Esophagus (tissue), 2 donors: ENCODE data around the gene STRBP. TPM values are rescaled to one million over a fixed set of nuclear protein-coding genes. Genes with fewer than 3 reads are reported as not detected.
"Not testable (repeated sequence)": the region's sequence is repeated elsewhere in the genome, so short reads cannot be mapped to it uniquely, and the experiment has no call there.

Experiments used
- H3K27ac ChIP-seq, 2 donors: one replicate each; pipeline ENCODE4 v1.5.1; 2013; ENCODE audit warnings: low read depth in 2 of 2, mild to moderate bottlenecking in 2 of 2, inconsistent platforms in 1 of 2, low read length in 1 of 2, moderate library complexity in 1 of 2
- H3K27me3 ChIP-seq, 2 donors: one replicate each; pipeline ENCODE4 v1.6.1; 2013; ENCODE audit warnings: low read length in 2 of 2, control low read depth in 1 of 2, mild to moderate bottlenecking in 1 of 2; ENCODE audit not compliant: insufficient read depth in 2 of 2, control insufficient read depth in 1 of 2
- H3K36me3 ChIP-seq, 2 donors: one replicate each; pipeline ENCODE4 v1.6.1; 2013; ENCODE audit warnings: low read length in 1 of 2; ENCODE audit not compliant: control insufficient read depth in 2 of 2, insufficient read depth in 2 of 2
- H3K4me1 ChIP-seq, 2 donors: one replicate each; pipeline ENCODE4 v1.6.1; 2013; ENCODE audit warnings: low read length in 1 of 2; ENCODE audit not compliant: control insufficient read depth in 2 of 2, insufficient read depth in 2 of 2
- H3K4me3 ChIP-seq, 2 donors: one replicate each; pipeline ENCODE4 v1.5.1; 2013; ENCODE audit warnings: low read length in 2 of 2, mild to moderate bottlenecking in 2 of 2, low read depth in 1 of 2, moderate library complexity in 1 of 2
- H3K9me3 ChIP-seq, 2 donors: one replicate each; pipeline ENCODE4 v1.6.1; 2013; ENCODE audit warnings: mild to moderate bottlenecking in 2 of 2, low read depth in 1 of 2, low read length in 1 of 2, moderate library complexity in 1 of 2; ENCODE audit not compliant: control insufficient read depth in 2 of 2, insufficient read depth in 1 of 2
- WGBS, 2 donors: extraction: QIAGEN DNeasy Blood & Tissue Kit; methylation state at CpG; one replicate each; pipeline ENCODE4 v1.1.7; 2013; 5-methylcytosine and 5-hydroxymethylcytosine counted together
- polyA plus RNA-seq, 2 donors: library from polyadenylated mRNA; stranded (reverse); fragments of 200-250 nt; gene quantifications; one replicate each; pipeline ENCODE4 v1.2.3, GENCODE V29; 2013
- donor health status: healthy with polysubstance abuse.
- donor health status: Bipolar disorder and iron deficiency.

STRBP gene
- polyA plus RNA-seq, 2 donors, result 16.9 to 26.9 TPM

DNA sequence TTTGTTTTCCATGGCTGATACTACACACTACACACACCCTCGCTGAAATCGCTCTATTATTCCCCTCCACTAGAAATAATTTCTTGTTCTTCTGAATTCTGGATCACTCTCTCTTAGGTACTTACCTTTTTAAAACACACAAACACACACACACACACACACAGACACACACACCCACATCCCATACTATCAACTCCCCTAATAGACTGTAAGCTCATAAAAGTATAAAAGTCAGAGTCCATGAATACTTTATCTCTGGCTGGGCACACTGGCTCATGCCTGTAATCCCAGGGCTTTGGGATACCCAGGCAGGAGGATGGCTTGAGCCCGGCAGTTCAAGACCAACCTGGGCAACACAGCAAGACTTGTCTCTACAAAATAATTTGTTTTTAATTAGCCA is 11.1 kb downstream of the STRBP start:
- no peak overlapping the region for H3K27ac ChIP-seq
- H3K4me3 ChIP-seq, result no peak overlapping the region
- H3K36me3 ChIP-seq, result no peaks in the 10 kb centered on the region
- 84 to 95% methylated on average over 3 of the region's 3 CpGs for WGBS, 2 donors
- no peaks in the 10 kb centered on the region for H3K9me3 ChIP-seq
- no peaks in the 10 kb centered on the region for H3K27me3 ChIP-seq
- H3K4me1 ChIP-seq, result no peaks in the 10 kb centered on the region

DNA sequence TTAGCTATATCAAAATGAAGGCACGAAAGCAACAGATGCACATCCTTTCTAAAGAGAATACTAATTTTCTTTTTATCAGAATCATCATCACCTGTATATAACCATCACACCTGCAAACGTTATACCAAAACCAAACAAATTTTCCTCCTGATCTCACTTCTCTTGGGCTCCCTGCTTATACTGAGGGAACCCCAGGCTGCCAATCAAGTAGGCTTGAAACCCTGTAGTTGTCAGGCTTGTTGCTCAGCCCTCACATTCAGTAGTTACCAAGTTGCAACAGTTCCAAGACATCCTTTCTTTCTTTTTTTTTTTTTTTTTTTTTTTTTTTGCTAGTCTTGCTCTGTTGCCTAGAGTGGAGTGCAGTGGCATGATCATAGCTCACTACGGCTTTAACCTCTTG is 12.7 kb downstream of the STRBP start:
- WGBS, 2 donors, result 74 to 89% methylated on average over 3 of the region's 3 CpGs
- no peaks in the 10 kb centered on the region for H3K36me3 ChIP-seq
- no peak overlapping the region for H3K27ac ChIP-seq
- no peaks in the 10 kb centered on the region for H3K27me3 ChIP-seq
- no peaks in the 10 kb centered on the region for H3K4me1 ChIP-seq
- no peaks in the 10 kb centered on the region for H3K9me3 ChIP-seq
- no peak overlapping the region for H3K4me3 ChIP-seq

DNA sequence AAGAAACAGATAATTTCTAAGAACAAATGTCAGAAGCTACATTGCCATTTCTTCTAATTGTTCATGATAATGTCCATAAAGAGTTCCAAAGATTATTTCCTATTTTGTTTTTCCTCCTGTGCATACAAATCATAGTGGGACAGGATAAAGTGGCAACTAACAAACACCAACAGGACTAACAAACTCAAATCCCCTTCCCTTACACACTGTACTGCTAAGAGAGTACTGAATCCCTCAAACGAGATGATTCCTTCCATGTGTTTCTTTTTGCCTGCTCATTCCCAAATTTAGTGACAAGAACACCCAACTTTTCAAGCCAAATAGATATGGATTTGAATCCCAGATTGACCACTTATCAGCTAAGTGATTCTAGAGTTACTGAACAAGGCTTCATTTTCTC is 15.2 kb downstream of the STRBP start:
- 85 to 88% methylated on average over 1 of the region's 1 CpG for WGBS, 2 donors
- Histone ChIP-seq H3K4me3 (no peak overlapping the region), H3K27me3 (no peaks in the 10 kb centered on the region), H3K9me3 (no peaks in the 10 kb centered on the region), H3K4me1 (no peaks in the 10 kb centered on the region), H3K27ac (no peak overlapping the region), H3K36me3 (no peaks in the 10 kb centered on the region)

DNA sequence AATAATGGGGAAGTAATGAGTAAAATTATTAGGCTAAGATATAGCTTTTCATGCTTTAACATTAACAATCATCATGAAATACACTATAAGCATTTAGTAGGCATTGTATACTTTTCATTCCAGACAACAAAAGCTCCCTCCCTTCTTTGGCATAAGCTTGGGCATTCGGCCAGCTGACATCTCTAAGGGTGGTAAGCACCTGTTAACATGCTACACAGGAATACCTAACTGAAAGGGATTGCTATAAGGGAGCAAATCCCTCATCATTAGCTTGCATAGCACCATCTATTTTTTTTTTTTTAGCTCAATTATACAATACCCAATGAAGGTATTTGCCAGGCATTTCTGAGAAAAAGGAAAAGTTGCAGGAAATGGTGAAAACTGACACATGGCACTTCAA is 16.6 kb downstream of the STRBP start:
- Histone ChIP-seq H3K36me3 (no peaks in the 10 kb centered on the region), H3K27ac (no peak overlapping the region), H3K4me1 (no peaks in the 10 kb centered on the region), H3K27me3 (no peaks in the 10 kb centered on the region), H3K4me3 (no peak overlapping the region), H3K9me3 (no peaks in the 10 kb centered on the region)
- WGBS, 2 donors, result 45 to 60% methylated on average over 1 of the region's 1 CpG

DNA sequence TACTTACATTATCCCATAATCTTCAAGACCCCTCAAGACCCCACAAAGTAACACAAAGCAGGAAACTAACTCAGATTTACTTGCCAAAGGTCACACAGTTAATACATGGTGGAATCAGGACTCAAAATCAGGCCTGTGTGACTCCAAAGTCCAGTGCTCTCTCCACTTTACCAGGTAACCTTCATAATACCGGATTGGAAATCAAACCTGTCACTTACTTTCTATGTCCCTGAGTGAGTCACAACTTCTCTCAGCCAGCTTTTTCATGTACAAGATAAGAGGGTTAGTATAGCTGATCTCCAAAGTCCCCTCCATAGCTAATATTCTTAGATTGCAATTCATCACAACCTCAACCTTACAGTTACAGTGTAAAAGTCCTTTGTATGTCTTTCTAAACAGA is 17.1 kb downstream of the STRBP start:
- H3K27ac ChIP-seq, result no peak overlapping the region
- 74 to 85% methylated on average over 1 of the region's 1 CpG for WGBS, 2 donors
- H3K4me3 ChIP-seq, result no peak overlapping the region

DNA sequence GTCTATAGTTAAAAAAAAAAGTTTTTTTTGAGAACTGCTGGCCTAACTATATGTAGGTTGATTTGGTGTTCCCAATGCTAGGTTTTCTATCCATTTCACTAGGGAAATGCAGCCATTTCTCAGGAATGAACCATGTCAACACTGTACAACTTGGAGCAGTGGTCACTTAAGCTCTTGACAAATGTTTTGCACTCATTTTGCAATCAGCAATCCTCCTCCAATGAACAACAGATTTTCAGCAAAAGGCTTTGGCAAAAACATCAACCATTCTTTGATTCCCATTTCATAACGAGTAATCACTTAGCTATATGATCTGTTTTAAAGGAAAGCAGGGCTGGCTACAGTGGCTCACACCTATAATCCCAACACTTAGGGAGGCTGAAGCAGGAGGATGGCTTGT is 17.9 kb downstream of the STRBP start:
- H3K27me3 ChIP-seq, result no peaks in the 10 kb centered on the region
- no peaks in the 10 kb centered on the region for H3K36me3 ChIP-seq
- WGBS, 2 donors, result 77 to 93% methylated on average over 1 of the region's 1 CpG
- no peak overlapping the region for H3K4me3 ChIP-seq
- H3K27ac ChIP-seq, result no peak overlapping the region
- no peaks in the 10 kb centered on the region for H3K9me3 ChIP-seq
- H3K4me1 ChIP-seq, result no peaks in the 10 kb centered on the region

More for the DNA sequence above, 17.1 kb downstream of the STRBP start:
- Histone ChIP-seq H3K4me1 (no peaks in the 10 kb centered on the region), H3K9me3 (no peaks in the 10 kb centered on the region), H3K27me3 (no peaks in the 10 kb centered on the region), H3K36me3 (no peaks in the 10 kb centered on the region)

DNA sequence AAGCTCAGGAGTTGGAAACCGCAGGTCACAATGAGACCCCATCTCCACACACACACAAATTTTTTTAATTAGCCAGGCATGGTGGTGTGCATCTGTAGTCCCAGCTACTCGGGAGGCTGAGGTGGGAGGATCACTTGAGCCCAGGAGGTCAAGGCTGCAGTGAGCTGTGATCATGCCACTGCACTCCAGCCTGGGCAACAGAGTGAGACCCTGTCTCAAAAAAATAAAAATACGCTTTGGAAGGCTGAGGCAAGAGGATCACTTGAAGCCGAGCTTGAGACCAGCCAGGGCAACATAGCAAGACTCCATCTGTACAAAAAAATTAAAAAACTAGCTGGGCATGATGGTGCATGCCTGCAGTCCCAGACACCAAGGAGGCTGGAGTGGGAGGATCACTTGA is 19.2 kb downstream of the STRBP start:
- H3K9me3 ChIP-seq, H3K27me3 ChIP-seq, H3K27ac ChIP-seq, H3K36me3 ChIP-seq, H3K4me3 ChIP-seq, H3K4me1 ChIP-seq: not testable (repeated sequence)
- 91 to 95% methylated on average over 4 of the region's 4 CpGs for WGBS, 2 donors

DNA sequence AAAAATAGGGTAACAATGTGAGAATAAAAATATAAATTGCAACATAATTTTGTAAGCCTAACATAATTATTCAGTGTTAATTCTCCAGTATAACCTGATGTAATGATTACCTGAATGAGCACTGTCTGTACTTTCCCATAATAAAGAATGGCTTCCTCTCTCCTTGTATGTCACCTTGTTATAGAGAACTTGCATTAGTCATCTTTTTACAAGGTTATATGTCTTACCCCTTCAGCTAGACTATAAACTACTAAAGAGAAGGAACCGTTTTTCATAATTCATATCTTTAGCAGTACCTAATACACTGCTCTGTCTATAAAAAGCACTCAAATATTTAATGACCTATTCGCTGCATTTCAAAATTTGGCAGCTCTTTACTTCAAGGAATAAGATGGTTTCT is 19.8 kb downstream of the STRBP start:
- WGBS, 2 donors, result 80 to 84% methylated on average over 2 of the region's 2 CpGs

DNA sequence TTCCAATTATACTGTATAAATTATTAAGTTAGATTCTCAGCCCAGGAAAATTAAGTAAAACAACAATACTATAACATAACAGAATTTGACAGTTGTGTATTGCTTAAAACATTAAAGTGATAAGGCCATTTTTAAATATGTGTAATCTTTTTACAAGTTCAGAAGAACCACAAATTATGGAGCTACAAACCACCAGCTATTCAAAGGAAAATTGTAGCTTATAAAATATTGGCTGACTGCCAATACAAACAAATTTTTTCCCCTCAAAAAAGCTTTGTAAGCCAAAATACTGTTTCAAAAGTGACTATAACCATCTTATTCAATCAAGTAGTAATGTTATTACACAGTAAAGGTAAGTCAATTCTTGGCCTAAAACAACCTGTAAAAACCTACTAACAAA is 21.9 kb downstream of the STRBP start:
- H3K27ac ChIP-seq, result no peak overlapping the region
- H3K36me3 ChIP-seq, result no peaks in the 10 kb centered on the region
- no peak overlapping the region for H3K4me3 ChIP-seq
- no peaks in the 10 kb centered on the region for H3K4me1 ChIP-seq
- H3K27me3 ChIP-seq, result no peaks in the 10 kb centered on the region
- H3K9me3 ChIP-seq, result no peaks in the 10 kb centered on the region

More for the DNA sequence above, 19.8 kb downstream of the STRBP start:
- Histone ChIP-seq H3K27me3 (no peaks in the 10 kb centered on the region), H3K4me3 (no peak overlapping the region), H3K9me3 (no peaks in the 10 kb centered on the region), H3K36me3 (no peaks in the 10 kb centered on the region), H3K27ac (no peak overlapping the region), H3K4me1 (no peaks in the 10 kb centered on the region)

DNA sequence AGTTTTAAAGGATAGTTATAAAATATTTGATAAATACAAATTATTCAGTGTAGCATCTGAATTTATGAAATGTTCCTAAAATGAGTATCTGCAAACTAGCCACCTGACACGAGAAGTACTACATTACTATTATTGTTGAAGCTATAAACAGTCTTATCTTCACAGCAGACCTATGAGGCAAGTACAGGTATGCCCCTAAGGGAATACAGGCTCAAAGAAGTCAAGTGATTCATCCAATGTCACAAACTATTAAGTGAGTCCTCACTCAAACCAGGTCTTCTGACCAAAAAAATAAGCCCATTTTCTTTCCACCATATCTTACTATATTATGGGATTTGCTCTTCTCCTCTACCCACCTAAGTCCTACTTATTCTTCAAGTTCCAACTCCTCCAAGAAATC is 28.7 kb downstream of the STRBP start:
- H3K4me1 ChIP-seq, result no peaks in the 10 kb centered on the region
- H3K9me3 ChIP-seq, result no peaks in the 10 kb centered on the region
- H3K36me3 ChIP-seq, result no peaks in the 10 kb centered on the region
- no peak overlapping the region for H3K4me3 ChIP-seq
- H3K27me3 ChIP-seq, result no peaks in the 10 kb centered on the region
- 89 to 90% methylated on average over 1 of the region's 1 CpG for WGBS, 2 donors
- H3K27ac ChIP-seq, result no peak overlapping the region
